H54 (cell line): ENCODE measurements around the gene GRID1.
A peak's percentile ranks its signal among the peaks of the same experiment; 100 is the strongest.

Source experiments
- DNase-seq: peaks from one replicate; pipeline ENCODE4 v3.0.0; 2011; ENCODE audit warnings: low spot score, mixed read lengths; ENCODE audit not compliant: insufficient read length
- FAIRE-seq: peaks from 3 replicates; lab custom pipeline; 2011; peaks lifted over from hg19 to GRCh38; lab: Jason Lieb, UNC
- POLR2A ChIP-seq: IDR thresholded peaks from 2 replicates; pipeline ENCODE4 v1.6.1; 2011; ENCODE audit warnings: low read depth, mild to moderate bottlenecking, low read length

The GRID1 gene

DNA sequence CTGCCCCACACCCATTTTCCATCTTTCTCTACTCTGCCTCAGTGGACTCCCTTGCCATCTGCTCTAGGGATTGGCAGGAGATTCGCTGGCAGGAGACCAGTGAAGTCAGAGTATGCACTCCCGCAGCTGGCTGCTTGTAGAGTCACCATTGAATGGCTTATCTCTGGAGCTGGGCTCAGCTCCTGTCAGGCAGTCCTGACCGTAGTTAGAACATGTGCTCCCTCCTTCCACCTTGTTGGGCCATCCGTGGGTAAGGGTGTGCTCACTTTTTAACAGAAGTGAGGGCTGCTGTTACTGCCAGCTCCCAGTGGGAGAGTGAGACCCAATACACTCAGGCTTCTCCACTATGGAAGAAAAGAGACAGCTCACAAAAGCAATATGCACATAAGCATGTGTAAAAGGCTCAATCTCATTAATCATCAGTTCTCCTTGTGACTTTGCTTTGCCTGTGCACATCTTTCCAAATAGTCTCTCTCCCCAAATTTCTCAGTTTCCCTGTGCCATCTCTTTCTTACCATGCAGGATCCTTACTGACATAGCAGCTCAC, 773.3 kb downstream of the GRID1 start:
- FAIRE-seq: no peak
- DNase-seq: no peak
- no peak for TF ChIP-seq POLR2A

DNA sequence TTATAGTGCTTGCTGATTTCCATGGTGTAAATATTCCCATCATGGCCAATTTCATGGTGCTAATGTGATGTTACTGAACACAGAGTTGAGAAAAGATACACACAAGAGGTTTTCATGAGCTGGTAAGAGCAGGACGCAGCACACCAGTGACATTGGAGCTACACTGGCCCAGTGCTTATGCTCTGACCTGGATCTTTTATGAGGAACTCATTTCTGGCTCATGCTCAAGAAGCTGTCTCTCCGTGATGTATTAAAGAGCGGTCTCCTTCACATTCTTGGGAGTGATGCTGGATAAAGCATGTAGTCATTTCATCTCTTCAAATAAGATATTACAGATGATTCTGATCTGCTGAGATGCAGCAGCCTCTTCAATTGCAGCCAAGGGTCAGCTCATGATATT, 785.2 kb downstream of the GRID1 start:
- FAIRE-seq: no peak
- DNase-seq: no peak
- no peak for TF ChIP-seq POLR2A

DNA sequence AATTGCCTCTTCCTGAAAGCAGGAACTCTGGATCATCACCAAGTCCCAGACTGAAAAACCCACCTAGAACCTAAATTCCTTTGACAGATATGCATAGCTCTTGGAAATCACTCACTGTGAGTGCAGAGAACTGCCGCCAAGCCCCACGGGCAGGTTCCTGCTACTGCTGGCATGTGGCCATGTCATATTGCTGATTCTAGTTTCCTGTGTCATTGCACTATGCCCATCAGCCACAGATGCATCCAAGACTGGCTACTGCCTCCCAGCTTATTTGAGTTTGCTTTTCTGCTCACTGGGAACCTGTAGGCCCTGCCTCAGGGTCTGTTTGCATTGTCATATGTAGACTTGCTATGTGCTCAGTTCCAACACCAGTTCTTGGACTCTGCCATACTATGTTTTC, 786.0 kb downstream of the GRID1 start:
- FAIRE-seq: no peak
- no peak for DNase-seq
- no peak for TF ChIP-seq POLR2A

DNA sequence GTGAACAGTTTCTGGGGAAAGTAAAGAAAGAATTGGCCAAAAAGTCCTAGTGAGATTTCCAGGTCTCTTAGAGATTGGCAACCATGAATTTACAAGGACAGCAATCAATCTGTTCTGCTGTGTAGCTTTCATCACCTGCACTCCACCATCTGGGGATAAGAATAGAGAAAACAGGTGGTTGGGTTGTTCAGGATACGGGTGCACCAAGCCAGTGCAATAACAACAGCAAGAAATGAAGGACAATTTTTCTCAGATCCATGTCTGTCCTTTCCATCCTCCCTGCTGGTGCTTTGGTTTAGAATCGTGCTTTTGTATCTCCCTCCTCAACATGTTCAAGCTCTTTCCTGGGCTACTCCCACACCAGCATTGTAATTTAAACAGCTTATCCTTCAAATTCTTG, 787.7 kb downstream of the GRID1 start:
- DNase-seq (no peak), FAIRE-seq (no peak)
- no peak for TF ChIP-seq POLR2A

DNA sequence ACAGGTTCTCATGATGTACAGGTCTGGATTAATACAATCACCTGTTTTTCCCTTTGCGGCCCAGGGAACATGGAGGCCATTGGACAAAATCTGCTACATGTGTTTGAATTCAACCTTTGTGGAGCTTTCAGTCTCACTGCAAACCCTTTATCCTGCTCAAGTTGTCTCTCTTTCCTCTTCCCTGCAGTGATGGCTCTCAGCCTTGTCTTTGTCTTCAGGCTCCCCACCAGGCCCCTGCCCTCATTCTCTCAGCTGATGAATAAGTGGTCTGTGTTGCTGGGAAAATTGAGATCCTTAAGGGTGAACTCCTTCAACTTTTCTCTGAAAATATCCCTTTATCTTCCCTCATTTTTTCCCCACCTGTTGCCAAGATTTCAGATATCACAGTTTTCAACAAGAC, 791.2 kb downstream of the GRID1 start:
- TF ChIP-seq POLR2A: no peak
- FAIRE-seq (no peak), DNase-seq (no peak)

DNA sequence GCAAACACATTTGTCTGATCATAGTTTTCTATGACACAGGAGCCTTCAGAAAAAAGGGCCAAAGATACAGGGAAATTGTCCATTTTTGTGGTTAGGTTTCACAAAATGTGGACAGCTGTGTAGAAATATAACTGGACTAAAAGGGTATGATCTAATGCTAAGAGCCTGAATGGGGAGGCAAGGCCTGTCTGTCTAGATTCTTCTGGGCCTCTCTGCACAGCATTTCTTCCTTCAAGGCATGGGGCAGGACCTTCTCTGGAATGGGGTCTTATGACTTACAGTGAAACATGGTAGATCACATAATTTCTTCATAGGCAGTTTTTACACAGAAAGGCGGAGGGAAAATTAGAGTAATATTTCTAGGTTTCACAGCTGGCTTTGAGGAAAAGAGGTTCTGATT, 795.7 kb downstream of the GRID1 start:
- DNase-seq (no peak), FAIRE-seq (no peak)
- TF ChIP-seq POLR2A: no peak

DNA sequence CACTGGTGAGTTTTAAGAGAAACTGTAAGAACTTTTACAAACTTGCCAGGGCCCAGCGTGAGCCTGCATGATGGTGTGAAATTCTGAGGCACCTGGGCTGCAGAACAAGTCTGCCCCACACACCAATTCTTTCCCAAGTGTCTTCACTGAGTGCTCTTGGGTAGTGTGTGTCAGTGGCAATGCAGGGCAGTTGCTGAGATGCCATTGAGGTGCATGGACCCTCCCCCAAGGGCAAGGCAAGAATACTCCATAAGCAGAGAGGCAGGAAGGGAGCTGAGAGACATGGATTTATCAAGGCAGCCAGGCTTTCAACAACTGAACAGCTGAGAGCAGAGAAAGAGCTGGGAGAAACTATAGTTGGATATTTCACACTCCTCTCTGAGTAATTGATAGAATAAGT, 801.2 kb downstream of the GRID1 start:
- DNase-seq: no peak
- FAIRE-seq: no peak
- TF ChIP-seq POLR2A: no peak

DNA sequence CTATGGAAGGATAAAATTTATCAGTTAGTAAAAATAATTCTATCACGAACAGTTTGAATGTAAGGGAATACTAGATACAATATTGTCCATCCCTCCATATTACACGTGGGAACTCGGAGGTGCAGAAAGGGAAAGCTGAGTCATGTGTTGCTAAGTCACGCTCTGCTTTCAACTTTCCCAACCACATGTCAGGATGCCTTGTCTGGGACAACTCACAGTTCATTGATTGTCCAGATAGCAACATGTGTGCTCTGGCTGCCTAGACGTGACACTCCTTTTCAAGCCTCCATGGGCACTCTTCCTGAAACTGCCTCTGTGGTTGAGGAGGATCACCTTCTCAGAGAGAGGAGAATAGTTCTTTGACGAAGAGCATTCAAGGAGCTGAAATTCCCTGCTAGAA, 808.1 kb downstream of the GRID1 start:
- DNase-seq (no peak), FAIRE-seq (peak; percentile 45)
- no peak for TF ChIP-seq POLR2A

DNA sequence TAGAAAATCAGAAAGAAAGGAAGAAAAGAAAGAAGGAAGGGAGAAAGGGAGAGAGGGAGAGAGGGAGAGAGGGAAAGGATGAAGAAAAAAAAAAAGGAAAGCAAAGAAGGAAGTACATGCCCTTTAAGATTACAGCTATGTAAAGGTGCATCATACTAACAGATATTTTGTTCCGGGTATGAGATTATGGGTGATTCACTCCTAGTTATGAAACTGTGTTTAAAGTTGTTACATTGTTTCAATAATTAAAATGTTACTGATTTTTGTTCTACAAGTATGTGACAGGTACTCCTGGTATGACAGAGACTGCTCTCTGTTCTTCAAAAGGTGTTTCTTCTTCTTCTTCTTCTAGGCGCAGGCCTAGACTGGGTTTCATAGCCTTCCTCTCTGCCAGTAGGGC, 808.9 kb downstream of the GRID1 start:
- FAIRE-seq: no peak
- DNase-seq: no peak
- no peak for TF ChIP-seq POLR2A

DNA sequence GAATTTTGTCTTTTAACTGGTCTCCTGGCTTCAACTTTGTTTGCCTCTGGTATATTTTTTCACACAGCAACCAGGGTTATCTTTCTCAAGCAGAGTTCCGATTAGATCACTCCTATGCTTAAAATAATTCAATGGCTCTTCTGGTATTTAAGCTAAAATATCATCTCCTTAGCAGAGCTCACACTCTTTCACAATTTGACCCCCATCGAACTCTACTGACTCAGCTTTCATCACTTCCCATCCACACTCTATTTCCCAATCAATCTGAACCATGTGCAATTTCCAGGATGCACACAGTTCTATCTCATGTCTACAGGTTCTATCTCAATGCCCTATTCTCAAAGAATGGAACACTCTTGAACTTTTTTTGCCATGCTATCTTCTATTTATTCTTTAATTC, 809.5 kb downstream of the GRID1 start:
- no peak for FAIRE-seq
- DNase-seq: no peak
- no peak for TF ChIP-seq POLR2A
